Tibial nerve (tissue), 3 donors: Measurements from ENCODE around the gene ACAD11.

Source experiments
- POLR2A ChIP-seq, 2 donors: fragments of 450-650 bp; IDR thresholded peaks; one replicate each; pipeline ENCODE4 v1.6.1; 2017; ENCODE audit warnings: antibody characterized with exemption in 2 of 2, mild to moderate bottlenecking in 2 of 2, moderate library complexity in 2 of 2
- TF ChIP-seq, protein P1 (sequence below), 5 experiments: fragments of 200-600 bp in 3 of 5; fragments of 450-650 bp in 2 of 5; sonication (generic) in 3 of 5; IDR thresholded peaks; one replicate each; pipeline ENCODE4 v1.5.1; 2016 to 2019; ENCODE audit warnings: antibody characterized with exemption in 5 of 5, mild to moderate bottlenecking in 3 of 5, moderate library complexity in 2 of 5

DNA sequence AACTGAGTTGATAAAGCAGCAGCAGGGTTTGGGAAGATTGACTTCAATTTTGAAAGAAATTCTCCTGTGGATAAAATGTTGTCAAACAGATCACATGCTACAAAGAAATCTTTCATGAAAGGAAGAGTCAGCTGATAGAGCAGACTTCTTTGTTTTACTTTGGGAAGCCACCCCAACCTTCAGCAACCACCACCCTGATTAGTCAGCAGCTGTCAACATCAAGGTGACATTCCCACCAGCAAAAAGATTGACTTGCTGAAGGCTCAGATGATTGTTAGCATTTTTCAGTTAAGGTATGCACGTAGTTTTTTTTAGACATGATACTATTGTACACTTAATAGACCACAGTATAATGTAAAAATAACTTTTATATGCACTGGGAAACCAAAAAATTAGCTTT lies 150.1 kb downstream of the ACAD11 start:
- TF ChIP-seq, protein P1, sequence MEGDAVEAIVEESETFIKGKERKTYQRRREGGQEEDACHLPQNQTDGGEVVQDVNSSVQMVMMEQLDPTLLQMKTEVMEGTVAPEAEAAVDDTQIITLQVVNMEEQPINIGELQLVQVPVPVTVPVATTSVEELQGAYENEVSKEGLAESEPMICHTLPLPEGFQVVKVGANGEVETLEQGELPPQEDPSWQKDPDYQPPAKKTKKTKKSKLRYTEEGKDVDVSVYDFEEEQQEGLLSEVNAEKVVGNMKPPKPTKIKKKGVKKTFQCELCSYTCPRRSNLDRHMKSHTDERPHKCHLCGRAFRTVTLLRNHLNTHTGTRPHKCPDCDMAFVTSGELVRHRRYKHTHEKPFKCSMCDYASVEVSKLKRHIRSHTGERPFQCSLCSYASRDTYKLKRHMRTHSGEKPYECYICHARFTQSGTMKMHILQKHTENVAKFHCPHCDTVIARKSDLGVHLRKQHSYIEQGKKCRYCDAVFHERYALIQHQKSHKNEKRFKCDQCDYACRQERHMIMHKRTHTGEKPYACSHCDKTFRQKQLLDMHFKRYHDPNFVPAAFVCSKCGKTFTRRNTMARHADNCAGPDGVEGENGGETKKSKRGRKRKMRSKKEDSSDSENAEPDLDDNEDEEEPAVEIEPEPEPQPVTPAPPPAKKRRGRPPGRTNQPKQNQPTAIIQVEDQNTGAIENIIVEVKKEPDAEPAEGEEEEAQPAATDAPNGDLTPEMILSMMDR (IDR thresholded peaks at IDR 0.05), result no peak
- no peak for TF ChIP-seq POLR2A (IDR thresholded peaks at IDR 0.05)
